HFFc6 (cell line): ENCODE results near the gene PIK3C2A. TPM values are rescaled to one million over a fixed set of nuclear protein-coding genes. Genes with fewer than 3 reads are reported as not detected.

Experiments
- DNase-seq: peaks from one replicate; pipeline ENCODE4 v3.0.0-alpha.2; 2018
- H3K27ac Mint-ChIP-seq: 2 replicates; pipeline ENCODE4 v1.8.0; 2020; ENCODE audit warnings: mild to moderate bottlenecking, mixed read lengths
- H3K27me3 Mint-ChIP-seq: 2 replicates; pipeline ENCODE4 v1.8.0; 2021; ENCODE audit warnings: mild to moderate bottlenecking, moderate library complexity, mixed read lengths; ENCODE audit not compliant: insufficient read depth
- H3K36me3 Mint-ChIP-seq: 2 replicates; pipeline ENCODE4 v1.8.0; 2021; ENCODE audit warnings: low read depth, mixed read lengths
- H3K4me1 Mint-ChIP-seq: 2 replicates; pipeline ENCODE4 v1.8.0; 2020; ENCODE audit warnings: low read depth, mixed read lengths
- H3K4me3 Mint-ChIP-seq: 2 replicates; pipeline ENCODE4 v1.8.0; 2020; ENCODE audit warnings: mild to moderate bottlenecking, moderate library complexity, mixed read lengths
- H3K9me3 Mint-ChIP-seq: 2 replicates; pipeline ENCODE4 v1.8.0; 2020; ENCODE audit warnings: mild to moderate bottlenecking, mixed read lengths
- total RNA-seq, 6 experiments: library from RNA; stranded (reverse); fragmentation: NEBNext Ultra II Directional; extraction: Animal tissue kit (Norgen Biotek cat#: 25700); gene quantifications; 2 replicates in 1 of 6; 3 replicates in 5 of 6; pipeline ENCODE4 v1.2.3, GENCODE V29; 2021
- TF ChIP-seq, protein P1 (sequence below): fragments of 200-600 bp; sonication (generic); IDR thresholded peaks from 2 replicates; pipeline ENCODE4 v1.5.0; 2021; ENCODE audit warnings: antibody characterized with exemption, mild to moderate bottlenecking

Gene PIK3C2A
- total RNA-seq, 6 experiments from 2014 or later = 52.7 to 60.7 (median 57.6) TPM

- Mint-ChIP-seq H3K4me3 (no peak overlapping the region), H3K36me3 (peaks cover 7% of the 10 kb centered on the region; the same call in 1 of the 2 replicates), H3K4me1 (peaks cover 9% of the 10 kb centered on the region), H3K27me3 (no peaks in the 10 kb centered on the region), H3K9me3 (no peaks in the 10 kb centered on the region), H3K27ac (no peak overlapping the region)
- TF ChIP-seq, protein P1, sequence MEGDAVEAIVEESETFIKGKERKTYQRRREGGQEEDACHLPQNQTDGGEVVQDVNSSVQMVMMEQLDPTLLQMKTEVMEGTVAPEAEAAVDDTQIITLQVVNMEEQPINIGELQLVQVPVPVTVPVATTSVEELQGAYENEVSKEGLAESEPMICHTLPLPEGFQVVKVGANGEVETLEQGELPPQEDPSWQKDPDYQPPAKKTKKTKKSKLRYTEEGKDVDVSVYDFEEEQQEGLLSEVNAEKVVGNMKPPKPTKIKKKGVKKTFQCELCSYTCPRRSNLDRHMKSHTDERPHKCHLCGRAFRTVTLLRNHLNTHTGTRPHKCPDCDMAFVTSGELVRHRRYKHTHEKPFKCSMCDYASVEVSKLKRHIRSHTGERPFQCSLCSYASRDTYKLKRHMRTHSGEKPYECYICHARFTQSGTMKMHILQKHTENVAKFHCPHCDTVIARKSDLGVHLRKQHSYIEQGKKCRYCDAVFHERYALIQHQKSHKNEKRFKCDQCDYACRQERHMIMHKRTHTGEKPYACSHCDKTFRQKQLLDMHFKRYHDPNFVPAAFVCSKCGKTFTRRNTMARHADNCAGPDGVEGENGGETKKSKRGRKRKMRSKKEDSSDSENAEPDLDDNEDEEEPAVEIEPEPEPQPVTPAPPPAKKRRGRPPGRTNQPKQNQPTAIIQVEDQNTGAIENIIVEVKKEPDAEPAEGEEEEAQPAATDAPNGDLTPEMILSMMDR = no peak
- no peak for DNase-seq
Measured at GRCh38 chr11:17159441-17159840, 48.3 kb downstream of the PIK3C2A start.

Other genes starting within 250 kb of the PIK3C2A start
- under 1 TPM in 3 of 6 experiments, not detected in 3; 0.07 to 0.24 (median 0.08) TPM for gene PLEKHA7, start 193.6 kb downstream of the PIK3C2A start, total RNA-seq
- 1,000 to 10,000 TPM in 5 of 6 experiments, 100 to 1,000 TPM in 1; 965 to 1,115 (median 1,072) TPM for gene RPS13, start 130.3 kb downstream of the PIK3C2A start, total RNA-seq
- gene NUCB2, start 68.8 kb upstream of the PIK3C2A start, total RNA-seq = 100 to 1,000 TPM; 124 to 180 (median 161) TPM
- gene NCR3LG1, start 143.8 kb upstream of the PIK3C2A start, total RNA-seq = 1 to 10 TPM; 2.2 to 3.4 (median 2.5) TPM
- gene KCNJ11, start 180.7 kb upstream of the PIK3C2A start, total RNA-seq = not detected